GM21825 (cell line): ENCODE measurements around the gene GAS2L1.

Experiments
- ATAC-seq: cut with Tn5 transposase; IDR thresholded peaks from one replicate; pipeline ENCODE4 v1.9.1; 2021; ENCODE audit warnings: mild to moderate bottlenecking, moderate library complexity; ENCODE audit not compliant: unreplicated experiment

Gene GAS2L1

DNA sequence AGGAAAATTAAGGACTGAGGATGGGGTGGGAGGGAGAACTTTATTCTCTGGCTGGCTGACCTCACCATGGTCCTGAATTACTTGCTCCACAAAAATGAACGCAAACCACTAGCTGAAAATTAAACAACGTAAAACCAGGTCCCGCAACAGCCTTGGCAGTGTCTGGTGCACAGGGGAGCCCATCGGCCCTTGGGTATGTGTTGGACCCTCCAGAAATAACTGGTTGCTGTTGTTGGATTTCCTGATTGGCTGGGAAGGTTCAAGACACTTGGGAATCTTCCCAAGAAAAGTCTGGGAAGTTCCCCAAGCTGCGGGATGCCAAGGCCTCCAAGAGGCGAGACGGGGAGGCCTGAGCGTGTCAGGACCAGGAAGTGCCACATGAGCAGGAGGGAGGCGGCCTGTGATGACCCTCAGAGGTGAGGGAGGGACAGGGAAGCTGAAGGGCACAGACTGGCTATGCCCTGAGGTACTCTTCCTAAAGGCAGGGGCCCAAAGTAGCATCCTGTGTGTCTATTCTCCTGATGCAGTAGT is 19.4 kb downstream of the GAS2L1 start:
- no peak for ATAC-seq

DNA sequence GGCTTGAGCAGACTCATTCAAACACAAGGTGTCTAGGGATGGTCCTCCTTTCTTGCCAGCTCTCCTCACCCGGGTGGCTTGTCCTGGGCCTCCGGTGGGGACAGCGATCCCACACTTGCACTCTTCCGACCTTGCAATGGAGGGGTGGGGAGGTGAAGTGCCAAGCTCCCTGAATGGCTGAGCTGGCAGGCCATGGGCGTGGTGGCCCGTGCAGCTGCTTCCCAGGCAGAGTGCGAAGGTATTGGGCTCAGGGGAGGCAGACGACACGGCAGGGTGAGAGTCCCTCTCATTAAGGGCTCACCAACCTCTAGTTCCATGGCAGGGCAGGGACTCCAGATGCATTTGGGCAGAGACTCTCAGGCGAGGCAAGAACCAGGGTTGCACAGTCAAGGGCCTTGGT is 20.0 kb downstream of the GAS2L1 start:
- ATAC-seq: no peak

DNA sequence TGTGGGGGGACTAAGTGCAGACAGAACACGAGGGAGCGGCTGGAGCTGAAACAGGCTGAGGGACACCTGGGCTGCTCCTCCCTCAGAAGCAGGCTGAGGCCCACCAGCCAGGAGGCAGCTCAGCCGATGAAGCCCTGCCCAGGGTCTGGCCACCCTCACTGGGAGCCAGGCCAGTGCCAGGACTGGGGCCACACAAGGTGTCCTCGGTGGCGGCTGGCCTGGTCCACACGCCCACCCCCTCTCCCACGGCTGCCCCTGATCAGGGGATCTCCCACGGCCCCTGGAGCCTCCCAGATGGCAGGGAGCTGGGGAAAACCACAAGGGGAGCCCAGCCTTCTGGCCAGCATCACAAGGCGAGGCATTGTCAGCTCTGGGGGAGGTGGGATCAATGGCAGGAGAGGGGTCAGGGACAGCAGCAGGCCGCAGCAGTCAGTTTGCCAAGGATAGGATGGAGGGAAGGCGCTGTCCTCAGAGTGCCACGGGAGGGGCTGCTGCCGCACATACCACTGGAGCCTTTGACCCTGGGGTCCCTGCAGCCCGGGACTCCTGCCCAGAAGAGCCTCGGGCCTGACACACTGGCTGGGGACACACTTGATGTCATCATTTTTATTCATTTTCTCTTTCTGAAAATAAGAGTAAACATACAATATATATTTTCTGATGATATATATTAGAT is 20.8 kb downstream of the GAS2L1 start:
- no peak for ATAC-seq

DNA sequence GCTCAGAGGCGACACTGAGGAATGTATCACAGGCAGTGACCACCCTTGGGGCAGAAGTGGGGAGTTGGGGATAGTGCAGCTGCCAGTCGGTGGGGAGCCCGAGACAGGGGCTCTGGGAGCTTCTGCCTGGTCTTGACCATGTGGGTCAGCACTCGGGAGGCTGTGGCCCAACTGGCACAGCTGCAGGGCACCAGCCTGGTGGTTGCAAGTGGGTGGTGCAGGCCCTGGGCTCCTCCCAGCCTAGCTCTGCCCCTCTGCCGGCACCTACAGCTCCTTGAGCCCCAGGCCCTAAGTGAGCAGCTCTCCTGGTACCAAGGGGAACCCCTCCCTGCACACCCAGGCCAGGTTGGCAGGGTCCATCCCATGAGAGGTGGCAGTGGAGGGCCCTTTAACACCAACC is 21.6 kb downstream of the GAS2L1 start:
- no peak for ATAC-seq

DNA sequence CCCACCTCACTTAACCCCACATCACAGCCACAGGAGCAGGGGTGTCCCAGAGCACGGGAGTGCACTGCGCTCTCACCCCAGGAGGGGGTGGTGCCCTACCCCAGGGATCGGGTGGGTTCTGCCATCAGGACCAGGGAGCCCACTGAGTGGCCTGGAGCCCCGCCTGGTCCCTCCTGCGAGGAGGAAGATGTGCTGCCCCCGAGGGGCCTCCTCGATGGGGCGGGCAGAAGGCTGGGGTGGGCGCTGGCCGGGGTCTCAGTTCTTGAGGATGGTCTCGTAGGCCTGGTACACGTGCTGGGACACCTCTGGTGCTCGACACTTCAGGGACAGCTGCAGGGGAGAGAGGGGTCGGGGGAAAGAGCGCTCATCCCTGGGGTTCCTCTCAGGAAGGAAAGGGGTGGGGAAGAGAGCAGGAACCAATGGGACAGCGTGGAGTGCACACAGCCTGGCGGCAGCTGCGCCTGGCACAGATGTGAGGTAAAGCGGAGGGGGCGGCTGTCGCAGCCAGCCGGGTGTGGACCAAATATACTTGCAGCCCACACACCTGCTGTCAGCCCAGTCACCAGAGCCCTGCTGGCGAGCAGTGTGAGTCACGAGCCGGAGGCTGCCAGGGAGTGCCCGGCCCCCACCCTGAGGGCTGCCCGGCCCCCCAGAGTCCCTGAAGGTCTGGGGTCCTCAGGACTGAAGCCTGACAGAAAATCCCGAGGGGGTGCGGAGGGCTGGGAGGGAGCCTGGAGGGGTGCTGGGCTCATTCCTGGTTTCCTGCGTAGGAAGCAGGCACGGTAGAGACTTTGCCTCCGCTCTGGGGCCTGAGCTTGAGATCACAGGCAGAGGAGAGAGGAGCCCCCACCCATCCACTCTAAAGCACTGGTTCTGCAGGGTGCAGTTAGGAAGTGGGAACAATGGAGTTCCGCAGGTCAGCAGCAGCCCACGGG is 22.4 kb downstream of the GAS2L1 start:
- no peak for ATAC-seq

DNA sequence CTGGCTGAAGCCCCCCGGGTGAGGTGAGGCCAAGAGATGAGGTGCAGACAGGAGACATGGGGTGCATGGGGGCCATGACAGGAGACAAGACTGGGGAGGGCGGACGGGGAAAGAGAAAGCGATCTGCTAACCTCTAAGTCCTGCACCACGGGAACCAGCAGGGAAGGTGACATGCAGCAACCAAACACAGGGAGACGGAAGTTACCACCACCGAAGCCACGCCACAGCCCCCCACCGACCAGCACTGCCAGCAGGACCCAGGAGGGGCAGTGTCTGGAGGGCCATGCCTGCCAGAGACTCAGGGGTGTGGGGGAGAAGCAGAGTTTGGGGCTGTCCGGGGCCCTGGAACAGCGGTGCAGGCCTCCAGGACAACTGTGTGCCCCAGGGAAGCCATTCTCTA is 23.1 kb downstream of the GAS2L1 start:
- ATAC-seq: no peak

DNA sequence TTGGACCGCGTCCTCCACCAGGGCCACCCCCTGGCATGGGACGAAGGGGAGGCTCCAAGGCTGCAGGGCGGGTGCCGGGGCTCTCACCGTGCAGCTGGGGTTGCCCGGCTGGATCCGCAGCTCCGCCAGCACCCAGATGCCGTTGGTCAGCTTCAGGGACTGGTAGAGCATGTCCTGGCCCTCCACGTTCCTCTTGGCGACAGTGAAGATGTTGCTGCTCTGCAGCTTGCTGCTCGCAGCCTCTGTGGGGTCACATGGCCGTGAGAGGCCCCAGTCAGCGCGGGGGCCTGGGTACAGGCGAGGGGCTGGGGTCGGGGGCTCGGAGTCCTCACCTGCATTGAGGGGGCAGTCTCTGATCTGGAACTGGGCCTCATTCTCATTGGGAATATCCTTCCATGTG is 23.8 kb downstream of the GAS2L1 start:
- no peak for ATAC-seq

DNA sequence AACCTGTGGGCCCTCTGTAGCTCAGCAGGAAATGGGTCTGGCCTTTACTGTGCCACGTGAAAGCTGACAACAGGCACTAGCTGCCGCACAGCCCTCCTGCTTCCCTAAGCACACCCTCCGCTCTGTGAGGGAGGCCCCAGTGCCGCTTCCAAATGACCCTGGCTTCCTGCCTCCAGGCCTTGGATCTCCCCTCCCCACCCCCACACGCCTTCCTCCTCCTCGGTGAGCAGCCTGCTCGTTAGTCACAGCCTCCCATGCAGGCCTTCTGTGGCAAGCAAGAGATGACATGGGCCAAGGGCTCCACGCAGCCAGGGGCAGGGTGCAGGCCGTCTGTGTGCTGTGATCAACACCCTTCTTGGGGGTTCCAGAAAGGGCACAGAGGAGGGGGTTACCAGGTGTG is 24.3 kb downstream of the GAS2L1 start:
- no peak for ATAC-seq

DNA sequence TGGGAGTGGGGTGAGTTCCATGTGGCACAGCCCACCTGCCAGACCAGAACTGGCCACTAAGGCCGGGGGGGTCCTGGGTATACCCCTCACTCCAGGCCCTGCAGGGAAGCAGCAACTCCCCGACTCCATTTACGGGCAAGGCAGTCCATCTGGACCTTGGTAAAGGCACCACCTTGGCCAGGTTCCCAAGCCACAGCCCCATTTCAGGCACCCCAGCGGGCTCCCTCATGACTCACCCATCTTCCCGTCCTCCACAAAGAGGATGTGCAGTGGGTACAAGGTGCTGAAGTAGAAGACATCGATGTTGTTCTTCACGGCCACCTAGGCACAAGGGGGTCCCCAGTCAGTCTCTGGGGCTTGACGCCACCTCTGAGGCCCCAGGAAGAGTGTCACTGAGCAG is 24.8 kb downstream of the GAS2L1 start:
- ATAC-seq: no peak

DNA sequence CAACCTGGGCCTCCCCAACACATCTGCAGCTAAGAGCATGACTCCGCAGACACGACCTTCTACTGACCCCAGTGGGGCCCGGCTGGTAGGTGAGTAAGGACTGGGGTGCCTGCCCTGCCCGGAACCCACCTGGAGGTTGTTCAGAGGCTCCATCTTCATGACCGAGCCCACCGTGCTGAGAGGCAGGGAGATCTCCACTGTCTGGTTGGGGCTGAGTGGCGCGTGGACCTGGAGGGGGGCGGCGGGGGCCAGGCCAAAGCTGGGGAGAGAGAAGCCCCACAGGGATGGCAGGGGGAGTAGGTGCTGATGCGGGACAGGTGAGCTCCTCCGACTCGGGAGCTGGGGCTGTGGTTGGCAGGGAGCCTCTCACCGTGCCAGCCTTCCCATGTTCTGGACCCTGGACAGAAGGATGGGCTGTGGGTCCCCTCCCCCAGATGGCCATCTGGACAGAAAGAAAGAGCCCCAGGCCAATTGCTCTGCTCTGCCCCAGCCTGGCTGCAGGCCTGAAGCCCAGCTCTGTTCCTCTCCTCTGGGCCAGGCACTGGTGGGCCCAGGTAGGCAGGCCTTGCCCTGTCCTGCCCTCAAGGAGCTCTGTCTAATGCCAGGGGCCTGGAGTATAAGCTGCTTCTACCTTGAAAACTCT is 25.3 kb downstream of the GAS2L1 start:
- ATAC-seq: no peak

DNA sequence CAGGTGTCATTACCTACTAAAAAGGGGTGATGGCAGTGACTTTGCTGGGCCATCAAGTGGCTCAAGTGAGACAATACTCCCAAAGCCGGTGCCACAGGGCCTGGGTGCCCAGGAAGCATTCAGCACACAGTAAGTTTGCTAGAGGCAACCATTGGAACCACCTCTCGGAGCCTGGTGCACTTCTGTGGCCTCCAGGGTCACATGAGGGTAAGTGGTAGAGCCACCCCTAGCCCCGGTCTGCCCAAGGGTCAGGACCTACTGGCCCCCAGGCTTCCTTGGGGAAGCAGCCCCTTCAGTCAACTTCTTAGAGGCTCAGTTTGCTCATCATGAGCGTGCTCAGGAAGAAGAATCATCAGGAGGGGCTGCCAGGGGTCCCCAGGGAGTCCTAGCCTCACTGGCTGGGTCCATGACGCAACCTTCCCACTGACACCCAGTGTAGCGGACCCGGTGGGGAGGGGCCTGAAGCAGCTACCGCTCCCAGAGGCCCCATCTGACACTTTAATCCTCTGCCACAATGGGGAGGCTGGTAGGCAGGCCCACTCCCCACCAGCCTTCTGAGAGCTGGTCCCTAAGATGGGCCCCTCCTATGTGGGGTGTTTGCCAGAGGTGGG is 26.5 kb downstream of the GAS2L1 start:
- ATAC-seq: no peak

DNA sequence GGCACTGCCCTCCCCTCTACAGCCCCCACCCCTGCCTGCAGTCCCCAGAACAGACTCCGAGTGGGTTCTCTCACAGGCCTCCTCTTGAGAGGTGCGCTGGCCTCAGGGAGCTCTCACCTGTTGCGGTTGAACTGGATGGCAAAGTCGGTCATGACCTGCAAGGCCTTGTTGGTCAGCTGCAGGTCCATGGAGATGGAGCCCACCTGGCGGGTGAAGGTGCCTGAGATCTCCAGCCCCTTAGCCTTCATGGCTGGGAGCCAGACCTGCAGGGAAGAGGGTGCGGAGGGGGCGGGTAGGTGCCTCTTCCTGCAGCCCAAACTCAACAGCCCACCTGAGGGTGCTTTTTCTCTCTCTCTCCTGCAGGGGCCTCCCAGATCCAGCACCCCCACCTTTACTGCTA is 27.7 kb downstream of the GAS2L1 start:
- ATAC-seq: no peak

DNA sequence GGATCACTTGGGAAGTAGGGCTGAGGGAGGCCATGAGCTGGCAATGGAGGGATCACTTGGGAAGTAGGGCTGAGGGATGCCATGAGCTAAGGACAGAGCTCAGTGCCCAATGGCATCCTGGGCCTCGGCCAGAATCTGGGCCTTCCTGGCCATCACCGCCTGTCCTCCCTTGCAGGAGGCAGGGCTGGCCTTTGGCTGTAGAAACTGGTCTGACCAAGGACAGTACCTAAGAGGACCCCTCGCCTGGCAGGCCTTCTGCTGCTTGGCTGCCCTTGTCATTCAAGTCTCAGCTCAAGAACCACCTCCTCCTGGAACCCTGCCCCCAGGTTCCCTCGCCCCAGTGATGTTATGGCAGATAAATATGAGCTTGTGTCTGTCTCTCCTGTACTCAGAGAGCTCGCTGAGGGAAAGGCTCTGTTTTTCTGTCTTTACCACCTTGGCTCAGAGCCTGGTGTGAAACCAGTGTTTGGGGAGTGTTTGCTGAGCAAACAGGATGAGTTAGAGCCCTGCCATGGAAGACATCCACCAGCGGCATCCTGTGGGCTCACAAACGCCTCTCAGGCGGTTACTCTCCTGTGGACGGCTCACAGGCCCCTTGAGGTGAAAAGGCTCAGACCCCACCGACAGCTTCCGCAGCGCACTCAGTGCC is 28.4 kb downstream of the GAS2L1 start:
- ATAC-seq: no peak

DNA sequence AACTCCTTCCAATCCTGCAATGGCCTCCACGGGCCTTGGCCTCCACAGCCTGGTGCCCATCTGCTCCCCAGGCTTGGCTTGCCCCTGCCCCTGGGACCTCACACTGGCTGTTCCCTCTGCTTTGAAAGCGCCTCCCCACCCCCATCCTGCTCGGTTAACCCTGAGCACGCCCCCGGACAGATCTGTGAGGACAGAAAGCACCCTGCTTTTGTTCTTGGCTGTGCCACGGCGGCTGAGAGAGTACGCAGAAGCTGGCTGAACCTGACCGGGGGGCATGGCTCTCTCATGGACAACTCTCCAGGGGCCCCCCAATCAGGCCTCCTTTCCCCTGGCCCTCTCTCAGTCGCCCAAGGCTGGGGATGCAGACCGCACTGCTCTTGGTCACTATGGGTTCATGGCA is 29.2 kb downstream of the GAS2L1 start:
- no peak for ATAC-seq

DNA sequence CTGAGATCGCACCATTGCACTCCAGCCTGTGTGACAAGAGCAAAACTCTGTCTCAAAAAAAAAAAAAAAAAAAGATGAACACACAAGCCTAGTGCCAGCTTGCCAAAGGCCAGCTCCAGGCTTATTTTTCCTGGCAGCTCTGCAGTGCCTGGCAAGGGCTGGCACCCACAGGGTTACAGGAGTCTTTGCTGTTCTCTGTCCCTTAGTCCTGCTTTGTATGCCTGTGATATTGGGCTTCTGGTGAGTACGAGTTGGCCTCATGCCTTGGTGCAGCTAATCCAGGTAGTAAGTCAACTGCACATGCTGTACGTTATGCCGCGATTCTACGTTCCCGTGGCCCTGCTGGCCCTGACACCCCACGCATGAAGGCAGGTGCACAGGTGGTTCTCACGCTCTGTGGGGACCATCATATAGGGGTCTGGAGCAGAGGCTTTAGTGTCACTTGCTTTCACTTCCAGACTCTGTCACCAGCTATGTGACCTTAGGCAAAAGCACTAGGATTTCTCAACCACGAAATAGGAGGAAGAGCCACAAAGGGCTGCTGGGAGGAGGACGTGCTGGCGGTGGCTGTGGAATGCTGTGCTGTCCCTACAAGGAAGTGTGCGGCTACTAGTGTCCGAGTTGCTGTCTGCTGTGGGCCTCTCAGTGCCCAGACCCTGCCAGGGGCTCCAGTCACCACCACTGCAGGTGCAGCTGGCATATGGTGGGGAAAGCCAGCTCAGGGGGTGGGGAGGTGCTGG is 30.5 kb downstream of the GAS2L1 start:
- ATAC-seq: no peak

DNA sequence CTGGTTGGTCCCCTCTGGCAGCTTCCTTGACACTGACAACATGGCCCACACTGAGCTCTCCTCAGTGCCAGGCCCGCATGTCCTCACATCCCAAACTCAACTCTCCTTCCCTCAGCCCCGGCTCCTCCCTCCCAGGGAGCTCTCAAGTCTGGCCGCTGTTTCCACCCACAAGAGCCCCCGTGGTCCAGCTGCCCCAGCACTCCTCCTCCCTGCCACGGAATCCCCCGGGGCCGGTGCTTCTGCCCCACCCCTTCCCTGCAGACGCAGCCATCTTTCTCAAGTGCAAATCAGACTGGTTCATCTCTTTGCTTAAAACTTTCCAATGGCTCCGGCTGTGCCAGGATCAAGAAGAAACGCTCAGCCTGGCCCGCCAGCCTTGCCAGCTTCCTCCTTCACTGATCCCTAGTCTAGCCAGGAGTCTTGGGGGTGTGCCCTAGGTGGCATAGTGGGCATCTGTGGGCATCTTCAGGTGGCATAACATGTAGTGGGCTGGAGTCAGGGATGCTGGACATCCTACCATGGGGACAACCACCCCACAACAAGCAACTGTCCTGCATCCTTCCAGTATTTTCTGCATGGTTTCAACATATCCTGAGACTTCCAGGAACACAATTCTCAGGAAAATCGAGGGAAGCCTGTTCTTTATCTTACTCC is 31.3 kb downstream of the GAS2L1 start:
- no peak for ATAC-seq

DNA sequence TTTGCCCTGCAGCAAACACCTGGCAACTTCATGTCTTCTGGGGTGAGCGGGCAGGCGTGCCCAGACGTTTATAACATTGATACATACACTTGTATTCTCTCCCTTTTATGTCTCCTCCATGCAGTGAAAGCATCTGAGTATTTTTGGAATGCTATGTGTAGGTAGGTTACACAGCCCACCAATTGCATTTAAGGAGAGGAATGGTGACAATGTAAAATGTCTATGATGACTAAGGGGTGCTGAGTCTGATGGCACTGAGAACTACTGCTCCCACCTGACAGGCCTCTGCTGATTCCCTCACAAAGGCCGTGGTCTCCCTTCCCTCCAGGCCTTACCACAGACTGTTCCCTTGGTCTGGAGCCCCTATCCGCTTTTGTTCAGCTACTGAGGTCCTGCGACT is 31.9 kb downstream of the GAS2L1 start:
- no peak for ATAC-seq

DNA sequence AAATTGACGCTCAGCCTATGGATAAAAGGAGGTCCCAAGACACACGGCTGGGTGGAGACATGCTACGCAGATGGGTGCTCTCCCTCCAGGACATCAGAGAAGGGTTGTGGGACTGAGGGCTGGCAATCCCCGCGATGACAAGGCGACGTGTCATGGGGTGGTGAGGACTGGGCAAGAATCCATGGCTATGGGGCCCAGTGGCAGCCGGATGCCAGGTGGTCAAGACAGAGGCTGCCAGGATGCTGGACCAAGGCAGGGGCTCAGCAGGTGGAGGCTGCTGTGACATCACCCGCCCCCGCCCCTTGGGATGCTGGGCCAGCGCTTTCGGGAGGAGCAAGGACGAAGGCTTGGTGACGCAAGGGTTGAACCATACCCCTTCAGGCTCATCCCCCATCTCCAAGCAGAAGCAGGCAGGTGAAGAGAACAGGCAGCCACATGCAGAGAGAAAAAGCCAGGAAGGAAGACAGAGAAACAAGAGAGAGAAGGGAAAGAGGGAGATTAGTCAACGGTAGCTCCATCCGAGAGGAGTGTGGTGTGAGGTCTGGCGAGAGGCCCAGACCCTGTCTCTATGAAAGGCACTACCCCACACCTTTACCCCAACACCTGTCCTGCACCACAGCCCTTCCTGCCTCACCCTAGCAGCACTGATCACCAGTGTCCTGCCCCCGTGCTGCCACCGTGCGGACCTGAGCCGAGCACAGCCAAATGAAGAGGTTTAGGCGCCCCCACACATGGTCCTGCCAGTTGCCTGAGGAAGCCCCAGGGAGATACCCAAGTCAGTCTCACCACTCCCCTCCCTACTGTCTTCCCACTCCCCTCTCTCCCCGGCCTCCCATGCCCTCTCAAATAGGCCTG is 33.2 kb downstream of the GAS2L1 start:
- ATAC-seq: no peak

DNA sequence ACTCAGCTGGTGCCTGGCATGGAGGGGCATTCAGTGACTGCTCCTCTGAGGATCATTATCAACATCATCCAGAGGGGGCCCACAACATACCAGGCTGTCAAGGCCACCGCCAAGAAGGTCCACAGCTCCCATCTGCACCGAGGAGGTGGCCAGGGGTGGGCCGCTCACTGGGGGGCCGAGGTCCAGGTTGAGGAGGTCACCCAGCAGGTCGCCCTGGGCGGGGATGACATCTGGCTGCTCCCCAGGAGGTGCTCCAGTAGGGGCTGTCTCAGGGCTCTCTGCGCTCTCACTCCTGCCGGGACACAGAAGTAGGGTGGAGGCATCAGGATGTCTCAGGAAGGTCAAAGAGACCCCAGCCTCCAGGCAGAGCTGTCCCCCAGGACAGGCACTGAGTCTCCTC is 34.1 kb downstream of the GAS2L1 start:
- ATAC-seq: no peak
